Measurements from ENCODE around the gene AHDC1.

AHDC1 gene

DNA sequence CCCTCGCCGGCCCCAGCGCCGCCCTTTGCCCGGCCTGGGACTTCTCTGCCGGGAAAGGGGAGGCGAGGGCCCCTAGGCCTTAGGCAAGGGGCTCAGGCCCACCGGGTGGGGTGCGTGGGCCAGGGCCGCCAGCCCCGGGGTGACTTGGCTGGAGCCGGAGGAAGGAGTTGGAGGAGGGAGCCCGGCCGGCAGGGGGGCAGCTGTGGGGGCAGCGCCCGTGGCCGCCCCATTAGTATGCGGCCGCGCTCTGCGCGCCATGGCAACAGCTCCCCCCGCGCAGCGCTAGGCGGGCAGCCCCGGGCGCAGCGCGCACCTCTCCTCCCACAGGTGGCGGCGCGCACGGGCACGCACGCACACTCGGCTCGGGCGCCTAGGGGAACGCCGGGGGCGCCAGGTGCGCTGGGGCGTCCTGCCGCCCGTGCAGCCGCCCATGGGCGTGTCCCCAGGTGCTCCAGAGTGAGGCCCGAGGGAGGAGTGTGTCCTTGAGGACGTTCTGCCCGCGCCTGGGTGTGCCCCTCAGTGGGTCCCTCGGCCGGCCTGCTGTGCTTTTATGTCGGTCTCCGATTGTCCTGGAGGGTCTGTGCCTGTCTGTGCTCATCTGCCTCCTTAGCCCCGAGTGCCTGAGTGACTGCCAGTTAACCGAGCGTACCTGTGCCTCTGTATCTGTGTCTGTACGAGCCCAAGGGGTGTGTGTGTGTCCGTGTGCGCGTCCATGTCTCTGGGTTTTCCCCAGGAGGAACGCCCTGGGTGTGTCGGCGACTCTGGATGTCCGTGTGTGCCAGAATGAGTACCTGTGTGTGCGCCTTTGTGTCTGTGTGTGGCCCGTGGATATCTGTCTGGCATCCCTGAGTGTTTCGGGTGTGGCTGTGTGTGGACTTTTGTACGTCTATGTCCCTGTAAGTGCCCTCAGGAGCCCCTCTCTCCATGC, 75.8 kb downstream of the AHDC1 start:
- peak; percentile 33 for DNase-seq

DNA sequence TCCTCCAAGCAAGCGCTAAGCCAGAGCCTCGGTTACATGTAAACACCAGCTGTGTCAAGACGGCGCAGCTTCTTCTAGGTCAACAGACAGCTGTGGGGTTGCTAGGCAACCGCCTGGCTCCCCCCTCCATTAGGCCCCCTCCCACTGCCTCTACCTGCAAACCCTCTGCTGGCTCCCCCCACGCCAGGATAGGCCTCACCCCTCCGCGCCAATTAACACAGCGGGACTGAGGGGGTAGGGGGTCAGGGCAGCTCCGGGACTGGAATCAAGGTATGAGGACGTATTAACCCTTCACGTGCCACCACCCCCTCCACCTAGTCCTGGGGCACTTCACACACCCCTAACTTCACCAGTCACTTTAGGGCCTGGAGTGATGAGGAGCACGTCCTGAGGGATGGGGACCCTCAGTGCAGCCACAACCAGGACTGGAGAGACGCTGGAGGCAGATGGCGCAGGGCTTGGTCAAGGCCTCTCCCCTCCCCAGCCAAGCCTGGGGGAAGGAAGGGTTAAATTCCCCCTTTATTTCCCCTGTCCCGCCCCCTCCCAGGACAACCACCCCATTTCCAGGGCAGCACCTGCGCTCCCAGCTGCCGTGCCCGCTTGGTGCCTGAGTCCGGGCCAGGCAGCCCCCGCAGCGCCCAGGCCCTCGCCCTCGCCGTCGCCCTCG, 76.6 kb downstream of the AHDC1 start:
- no peak for DNase-seq

DNA sequence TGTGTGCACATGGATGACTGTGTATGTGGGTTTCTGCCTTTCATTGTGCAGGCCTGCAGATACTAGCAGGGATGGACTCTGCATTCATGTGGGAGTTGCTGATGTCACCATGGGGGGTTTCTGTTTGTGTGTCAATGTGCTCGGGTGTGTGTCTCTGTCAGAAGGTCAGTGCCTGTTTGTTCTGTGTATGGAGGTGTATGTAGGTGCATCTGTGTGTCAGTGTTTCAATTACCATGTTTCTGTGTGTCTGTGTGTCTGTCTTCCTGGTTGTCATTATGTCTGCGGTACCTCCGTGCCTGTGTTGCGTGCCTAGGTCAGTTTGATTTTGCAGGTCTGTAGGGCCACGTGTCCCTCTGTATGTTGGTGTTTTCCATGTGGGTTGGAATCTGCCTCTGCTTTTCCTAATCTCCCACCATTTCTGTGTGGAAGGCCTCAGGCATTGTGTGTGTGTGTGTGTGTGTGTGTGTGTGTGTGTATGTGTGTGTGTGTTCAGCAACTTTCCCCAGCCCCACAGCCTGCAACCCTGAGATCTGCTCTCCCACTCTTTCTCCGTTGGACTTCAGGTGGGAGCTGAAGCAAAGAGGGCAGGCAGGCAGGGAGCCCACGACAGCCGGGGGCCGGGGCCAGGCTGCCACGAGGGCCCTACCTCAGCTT, 77.2 kb downstream of the AHDC1 start:
- DNase-seq: no peak

- DNase-seq: no peak
Observed at GRCh38 chr1:27525296-27526272, 78.4 kb downstream of the AHDC1 start.

DNA sequence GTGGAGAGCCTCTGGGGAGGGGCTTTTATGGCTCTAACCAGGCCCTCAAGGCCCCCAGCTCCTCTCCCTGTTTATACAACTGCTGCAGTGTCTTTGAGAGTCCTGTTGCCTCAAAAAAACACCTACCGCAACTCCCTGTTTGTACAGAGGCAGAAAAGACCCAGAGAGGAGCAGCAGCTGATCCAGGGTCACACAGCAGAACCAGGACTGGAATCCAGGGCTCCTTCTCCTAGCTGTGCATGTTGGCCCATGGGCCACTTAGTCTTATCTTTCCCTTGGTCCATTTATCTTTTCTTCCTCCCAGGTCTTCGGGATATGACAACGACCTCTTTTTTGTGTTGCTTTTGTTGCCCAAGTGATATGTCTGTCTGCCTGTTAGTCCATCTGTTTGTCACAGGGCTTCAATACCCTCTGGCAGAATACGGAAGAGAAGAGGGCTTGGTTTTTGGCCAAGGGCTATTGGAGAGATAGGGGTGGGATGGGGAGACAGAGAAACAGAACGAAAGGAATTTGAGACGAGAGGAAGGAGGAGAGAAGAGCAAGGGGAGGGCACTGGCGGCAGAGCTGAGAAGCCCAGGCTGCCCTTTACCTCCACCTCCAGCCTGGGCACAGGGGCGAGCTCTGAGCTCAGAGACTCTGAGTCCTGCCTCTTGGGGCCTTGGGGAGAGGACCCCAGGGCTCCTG, 80.5 kb downstream of the AHDC1 start:
- DNase-seq: no peak

DNA sequence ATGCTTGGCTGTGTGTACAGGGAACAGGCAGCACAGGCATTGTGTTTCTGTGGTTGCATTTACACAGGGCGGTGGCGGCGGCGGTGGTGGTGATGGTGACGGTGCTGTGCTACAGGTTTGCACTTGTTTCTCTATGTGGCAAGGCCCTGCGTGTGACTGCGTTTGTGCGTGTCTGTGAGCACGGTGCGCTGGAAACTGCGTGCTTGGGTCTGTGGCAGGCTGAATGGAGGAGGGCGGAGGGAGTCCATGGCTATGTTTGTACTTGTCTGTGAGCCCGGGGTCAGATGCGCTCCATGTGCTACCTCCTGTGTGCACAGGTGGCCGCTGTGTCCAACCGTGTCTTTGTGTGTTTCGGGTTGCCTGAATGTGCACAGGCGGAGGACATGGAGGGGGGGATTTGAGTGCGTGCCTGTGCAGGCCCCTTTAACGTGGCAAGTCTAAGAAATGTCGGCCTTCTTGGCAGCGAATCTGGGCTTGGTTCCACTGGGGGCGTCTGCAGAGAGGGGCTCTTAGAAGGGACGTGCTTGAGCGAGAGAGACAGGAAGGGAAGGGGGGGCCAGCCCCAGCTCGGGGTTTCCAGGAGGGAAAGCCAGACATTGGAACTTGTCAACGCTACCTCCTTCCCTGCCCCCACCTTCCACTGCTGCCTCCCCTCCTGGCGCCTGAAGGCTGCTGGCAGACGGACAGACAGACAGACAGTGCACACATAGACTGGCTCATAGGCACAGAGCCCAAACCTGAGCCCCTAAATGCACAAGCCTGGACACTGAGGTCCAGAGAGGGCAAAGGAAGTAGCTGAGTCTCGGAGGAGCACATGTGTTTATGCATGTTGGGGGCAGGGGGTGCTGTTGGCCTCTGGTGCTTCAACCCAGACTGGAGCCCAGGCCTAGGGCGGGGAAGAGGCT, 81.3 kb downstream of the AHDC1 start:
- peak; percentile 43 for DNase-seq

DNA sequence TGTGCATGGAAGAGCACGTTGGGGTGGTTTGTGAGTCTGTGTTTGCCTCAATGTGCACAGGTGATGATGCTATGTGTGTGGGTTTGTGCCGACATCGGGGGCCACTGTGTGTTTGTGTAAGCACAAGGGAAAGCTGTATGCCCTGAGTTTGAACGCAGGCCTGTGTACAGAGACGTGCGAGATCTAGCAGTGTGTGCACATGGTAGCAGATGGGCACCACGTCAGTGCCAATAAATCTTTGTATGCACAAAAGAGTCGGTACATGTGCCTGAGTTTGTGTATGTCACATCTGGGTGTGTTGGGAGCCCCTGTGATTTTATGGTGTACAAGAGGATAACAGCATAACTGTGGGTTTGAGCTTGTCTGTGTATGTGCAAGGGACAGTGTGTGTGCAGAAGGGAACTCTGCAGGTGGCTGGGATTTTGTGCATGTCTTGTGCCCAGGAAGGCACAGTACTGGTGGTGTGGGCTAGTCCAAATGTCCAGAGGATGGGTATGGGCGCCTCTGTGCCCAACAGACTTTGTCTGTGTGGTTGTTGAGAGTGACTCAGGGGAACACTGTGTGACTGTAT, 82.0 kb downstream of the AHDC1 start:
- no peak for DNase-seq

GRCh38 chr1:27521336-27521831, 82.6 kb downstream of the AHDC1 start:
- peak; percentile 53 for DNase-seq

- DNase-seq: no peak
Observed at GRCh38 chr1:27520651-27521050, 83.3 kb downstream of the AHDC1 start.

DNA sequence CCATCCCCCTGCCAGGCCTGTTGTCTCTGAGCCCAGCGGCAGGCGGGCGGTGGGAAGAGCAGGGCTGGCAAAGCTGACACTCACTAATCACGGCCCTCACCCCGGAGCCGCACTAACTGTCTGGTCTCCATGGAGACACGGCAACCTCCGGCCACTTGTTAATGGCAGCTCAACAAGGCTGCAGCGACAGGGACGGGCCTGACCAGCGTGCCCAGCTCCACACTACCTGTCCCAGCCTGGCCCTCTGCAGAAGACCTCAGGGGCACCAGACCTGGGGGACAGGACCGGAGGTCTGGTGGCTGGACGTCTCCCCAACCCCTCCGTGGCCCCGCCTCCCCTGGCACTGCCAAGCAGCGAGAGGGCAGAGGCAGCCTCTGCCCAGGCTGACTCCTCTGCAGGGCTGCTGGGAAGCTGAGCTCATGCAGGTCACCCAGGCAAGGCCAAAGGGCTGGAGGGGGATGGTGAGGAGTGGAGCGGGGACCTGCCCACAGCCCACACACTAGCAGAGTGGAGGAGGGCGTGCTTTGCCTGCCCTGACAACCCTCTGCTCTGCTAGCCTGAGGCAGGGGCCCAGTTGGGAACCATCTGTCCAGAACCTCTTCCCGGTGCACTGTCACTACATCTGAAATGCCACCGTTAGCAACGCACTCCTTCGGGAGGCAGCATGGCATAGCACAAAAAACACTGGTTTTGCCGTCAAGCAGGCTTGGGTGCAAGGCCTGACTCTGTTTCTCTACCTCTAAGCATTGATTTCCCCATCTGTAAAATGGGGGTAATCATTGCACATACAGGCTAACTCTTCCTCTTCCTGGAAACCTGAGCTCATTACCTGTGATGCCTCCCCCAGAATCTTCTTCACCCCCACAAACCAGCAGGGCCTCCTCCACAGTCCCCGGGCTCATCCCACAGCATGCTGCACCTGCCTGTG, 84.3 kb downstream of the AHDC1 start:
- no peak for DNase-seq

DNA sequence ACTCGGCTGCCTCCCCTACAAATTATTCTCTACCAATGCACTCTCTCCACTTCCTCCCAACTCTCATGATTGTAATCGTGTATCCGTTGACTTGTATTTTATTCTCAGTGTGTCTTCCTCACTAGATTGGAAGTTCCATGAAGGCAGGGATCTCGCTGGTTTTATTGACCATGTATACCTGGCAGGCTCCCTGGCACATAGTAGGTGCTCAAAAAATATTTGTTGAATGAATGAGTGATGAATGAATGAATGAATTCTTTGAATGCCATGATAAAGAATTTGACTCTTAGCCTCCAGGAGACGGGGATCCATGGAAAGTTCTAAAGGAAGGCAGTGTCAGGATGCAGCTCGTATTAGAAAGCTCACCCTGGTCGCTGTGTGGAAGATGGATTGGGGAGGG, 85.1 kb downstream of the AHDC1 start:
- no peak for DNase-seq

- no peak for DNase-seq
Observed at GRCh38 chr1:27517907-27518718, 85.8 kb downstream of the AHDC1 start.

DNA sequence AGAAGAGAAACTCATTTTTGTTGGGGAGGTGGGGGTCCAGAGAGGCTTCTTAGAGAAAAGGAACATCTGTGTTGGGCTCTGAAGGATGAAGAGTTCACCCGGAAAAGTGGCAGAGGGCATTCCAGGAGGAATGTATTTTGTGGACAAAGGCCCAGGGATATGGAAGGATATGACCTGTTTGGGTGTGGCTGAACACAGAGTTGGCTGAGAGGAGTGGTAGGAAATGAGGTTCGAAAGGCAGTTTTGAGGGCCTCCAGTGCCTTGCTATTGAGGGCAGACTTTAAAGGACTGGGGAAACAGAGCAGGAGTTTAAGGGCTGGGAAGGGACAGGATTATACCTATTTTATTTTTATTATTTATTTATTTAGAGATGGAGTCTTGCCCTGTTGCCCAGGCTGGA, 86.6 kb downstream of the AHDC1 start:
- DNase-seq: no peak

DNA sequence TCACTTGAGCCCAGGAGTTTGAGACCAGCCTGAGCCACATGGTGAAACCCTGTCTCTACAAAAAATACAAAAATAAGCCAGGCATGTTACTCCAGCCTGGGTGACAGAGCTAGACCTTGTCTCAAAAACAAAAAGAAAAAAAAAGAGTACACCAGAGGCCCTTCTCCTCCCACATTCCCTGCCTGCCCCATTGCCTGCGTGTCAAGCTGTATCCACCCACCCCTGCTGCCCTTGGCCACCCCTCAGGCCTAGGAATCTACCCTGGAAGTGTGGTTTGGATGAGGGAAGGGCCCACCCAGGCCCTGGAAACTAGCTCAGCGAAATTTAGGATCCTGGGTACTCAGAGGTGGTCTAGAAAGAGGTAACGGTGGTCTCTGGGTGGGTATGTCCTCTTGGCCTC, 88.3 kb downstream of the AHDC1 start:
- no peak for DNase-seq

DNA sequence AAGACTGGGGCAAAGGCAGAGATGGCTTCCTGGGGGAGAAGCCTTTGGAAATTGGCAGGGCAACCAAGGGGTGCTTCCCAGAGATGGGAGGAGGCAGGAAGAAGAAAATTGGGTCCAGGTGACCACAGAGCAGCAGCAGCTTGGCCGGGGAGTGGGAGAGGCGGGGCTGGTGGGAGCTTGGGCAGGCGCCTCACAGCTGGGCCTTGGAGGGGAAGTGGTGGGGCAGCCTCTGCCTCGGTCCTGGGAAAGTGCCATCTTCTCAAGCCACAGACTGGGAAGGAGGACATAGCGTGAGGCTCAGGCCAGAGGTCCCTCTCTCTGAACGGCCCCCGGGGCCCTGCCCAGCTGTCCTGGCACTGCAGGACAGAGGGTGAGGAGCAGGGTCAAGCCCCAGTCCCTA, 90.0 kb downstream of the AHDC1 start:
- DNase-seq: no peak

DNA sequence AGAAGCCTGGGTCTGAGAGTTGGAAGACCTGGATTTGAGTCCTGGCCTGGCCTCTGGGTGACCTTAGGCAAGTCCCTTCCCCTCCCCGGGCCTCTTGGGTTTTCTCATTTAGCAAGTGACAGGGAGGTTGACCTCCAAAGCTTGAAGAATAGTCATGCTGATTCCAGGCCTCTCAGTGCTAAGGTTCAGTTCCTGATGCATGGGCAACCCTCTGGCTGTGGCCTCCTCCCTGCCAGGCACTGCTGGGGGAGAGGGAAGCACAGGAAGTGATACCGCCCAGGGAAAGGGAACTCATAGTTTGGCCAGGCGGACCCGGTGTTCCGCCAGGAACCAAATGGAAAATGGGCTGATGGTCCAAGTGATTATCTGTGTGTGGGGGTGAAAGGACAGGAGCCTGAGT, 90.4 kb downstream of the AHDC1 start:
- no peak for DNase-seq

DNA sequence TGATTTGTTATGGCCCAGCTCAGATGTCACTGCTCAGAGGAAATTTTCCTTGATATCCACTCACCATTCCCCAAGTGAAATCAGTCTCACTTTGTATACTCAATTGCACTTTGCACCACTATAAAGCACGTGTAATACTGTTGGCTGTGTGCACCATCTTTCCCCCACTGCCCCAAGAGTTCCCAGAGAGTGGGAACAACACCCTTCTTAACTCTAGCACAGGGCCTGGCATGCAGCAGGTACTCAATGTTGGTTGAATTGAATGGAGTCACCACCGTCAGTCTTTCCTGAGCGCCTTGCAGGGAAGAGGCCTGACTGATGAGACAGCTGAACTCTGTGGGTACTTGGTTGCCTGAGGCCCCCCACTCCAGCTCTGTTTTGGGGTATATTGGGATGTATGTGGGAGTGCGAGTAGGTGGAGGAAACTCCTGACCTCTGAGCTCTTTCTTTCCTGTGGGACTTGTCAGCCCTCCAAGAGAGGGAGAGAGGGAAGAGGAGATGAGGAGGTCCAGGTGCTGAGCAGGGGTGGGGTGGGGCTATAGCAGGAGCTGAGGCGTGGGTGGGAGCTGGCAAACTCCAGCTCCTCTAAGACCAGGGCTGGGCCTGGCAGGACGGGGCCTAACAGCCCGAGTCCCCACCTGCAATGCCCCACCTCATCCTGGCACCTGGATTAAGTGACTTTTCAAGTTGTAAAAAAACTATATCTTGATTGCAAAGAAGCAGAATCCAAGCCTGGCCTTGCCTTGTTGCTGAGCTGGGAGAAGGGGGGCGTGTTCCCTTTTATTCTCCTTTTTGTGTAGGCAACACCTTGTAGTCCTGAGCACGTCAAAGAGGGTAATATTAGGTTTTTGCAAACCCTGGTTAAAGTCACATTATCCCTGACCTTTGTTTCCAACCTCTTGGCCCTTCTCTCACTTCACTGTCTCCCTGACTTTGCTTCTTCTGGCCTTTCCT, 94.5 kb downstream of the AHDC1 start:
- no peak for DNase-seq
